WTC11 (cell line): ENCODE results near the gene MED12L. TPM values are rescaled to one million over a fixed set of nuclear protein-coding genes. Genes with fewer than 3 reads are reported as not detected.

Experiments used
- ATAC-seq: fragments of 200-7000 bp; cut with Tn5 transposase; 2 replicates; pipeline ENCODE4 v1.10.0; 2021; ENCODE audit warnings: mild to moderate bottlenecking, moderate library complexity
- CTCF ChIA-PET: fragments of 300-600 bp; sonication (Branson Sonifier 250); formaldehyde crosslinking; loops from one replicate; lab custom pipeline; 2021; ENCODE audit warnings: antibody characterized with exemption; lab: Charles Lee
- POLR2A ChIA-PET: fragments of 350-600 bp; sonication (Branson Sonifier 250); formaldehyde crosslinking; loops from one replicate; lab custom pipeline; 2021; ENCODE audit warnings: antibody characterized with exemption; lab: Charles Lee
- DNase-seq: peaks from one replicate; pipeline ENCODE4 v3.0.0; 2021; ENCODE audit warnings: low spot score
- H3K27ac Mint-ChIP-seq: 2 replicates; pipeline ENCODE4 v1.8.0; 2021; ENCODE audit warnings: mixed read lengths
- H3K27me3 Mint-ChIP-seq: 2 replicates; pipeline ENCODE4 v1.8.0; 2021; ENCODE audit warnings: low read depth, mild to moderate bottlenecking, moderate library complexity, mixed read lengths
- H3K36me3 Mint-ChIP-seq: 2 replicates; pipeline ENCODE4 v1.8.0; 2021; ENCODE audit warnings: mixed read lengths
- H3K4me1 Mint-ChIP-seq: 2 replicates; pipeline ENCODE4 v1.8.0; 2022; ENCODE audit warnings: mixed read lengths
- H3K4me3 Mint-ChIP-seq: 2 replicates; pipeline ENCODE4 v1.8.0; 2021; ENCODE audit warnings: mild to moderate bottlenecking, moderate library complexity, mixed read lengths
- H3K9me3 Mint-ChIP-seq: 2 replicates; pipeline ENCODE4 v1.8.0; 2021; ENCODE audit warnings: mixed read lengths
- CREM ChIP-seq: sonication (generic); formaldehyde crosslinking; IDR thresholded peaks from 2 replicates; pipeline ENCODE4 v1.8.1; 2022; ENCODE audit warnings: mild to moderate bottlenecking, missing genetic modification reagents, moderate library complexity
- GABPB1 ChIP-seq: sonication (generic); formaldehyde crosslinking; IDR thresholded peaks from 2 replicates; pipeline ENCODE4 v1.8.1; 2023; ENCODE audit warnings: mild to moderate bottlenecking, missing genetic modification reagents
- JAZF1 ChIP-seq: fragments of 250-450 bp; sonication (Bioruptor Pico); IDR thresholded peaks from 2 replicates; pipeline ENCODE4 v1.9.0; 2021; ENCODE audit warnings: moderate library complexity, mild to moderate bottlenecking, inconsistent platforms
- KAT7 ChIP-seq: sonication (generic); formaldehyde crosslinking; IDR thresholded peaks from 2 replicates; pipeline ENCODE4 v1.8.1; 2023; ENCODE audit warnings: missing genetic modification reagents, mild to moderate bottlenecking, borderline replicate concordance
- NFE2L1 ChIP-seq: sonication (generic); formaldehyde crosslinking; IDR thresholded peaks from 2 replicates; pipeline ENCODE4 v1.8.1; 2023; ENCODE audit warnings: missing genetic modification reagents
- NR2C2 ChIP-seq: sonication (generic); formaldehyde crosslinking; IDR thresholded peaks from 2 replicates; pipeline ENCODE4 v1.8.0; 2022; ENCODE audit warnings: mild to moderate bottlenecking, missing genetic modification reagents
- NR3C1 ChIP-seq: sonication (generic); formaldehyde crosslinking; conservative IDR thresholded peaks from 2 replicates; pipeline ENCODE4 v1.8.1; 2023; ENCODE audit warnings: low read depth, mild to moderate bottlenecking, missing genetic modification reagents
- total RNA-seq: library from RNA; stranded (reverse); gene quantifications from 3 replicates; pipeline ENCODE4 v1.2.3, GENCODE V29; 2021
- TF ChIP-seq, protein P1 (sequence below): sonication (generic); formaldehyde crosslinking; IDR thresholded peaks from 2 replicates; pipeline ENCODE4 v1.8.0; 2023; ENCODE audit warnings: missing genetic modification reagents, mild to moderate bottlenecking, borderline replicate concordance
- TF ChIP-seq, protein P2 (sequence below): fragments of 250-450 bp; sonication (Bioruptor Pico); IDR thresholded peaks from 2 replicates; pipeline ENCODE4 v1.8.0; 2021; ENCODE audit warnings: mild to moderate bottlenecking
- TF ChIP-seq, protein P3 (sequence below): fragments of 200-600 bp; IDR thresholded peaks from 2 replicates; pipeline ENCODE4 v1.8.0; 2022; ENCODE audit warnings: antibody characterized with exemption
- TF ChIP-seq, protein P4 (sequence below): sonication (generic); formaldehyde crosslinking; IDR thresholded peaks from 2 replicates; pipeline ENCODE4 v1.8.1; 2023; ENCODE audit warnings: mild to moderate bottlenecking, missing genetic modification reagents
- TF ChIP-seq, protein P5 (sequence below): sonication (generic); formaldehyde crosslinking; IDR thresholded peaks from 2 replicates; pipeline ENCODE4 v1.8.0; 2022; ENCODE audit warnings: mild to moderate bottlenecking, missing genetic modification reagents
- TF ChIP-seq, protein P6 (sequence below): sonication (generic); formaldehyde crosslinking; IDR thresholded peaks from 2 replicates; pipeline ENCODE4 v1.8.0; 2023; ENCODE audit warnings: missing genetic modification reagents
- TF ChIP-seq, protein P7 (sequence below): sonication (generic); formaldehyde crosslinking; IDR thresholded peaks from 2 replicates; pipeline ENCODE4 v1.8.1; 2022; ENCODE audit warnings: mild to moderate bottlenecking, moderate library complexity, missing genetic modification reagents

The MED12L gene
- total RNA-seq, 1 experiment from 2014 or later, result 27.4 TPM

DNA sequence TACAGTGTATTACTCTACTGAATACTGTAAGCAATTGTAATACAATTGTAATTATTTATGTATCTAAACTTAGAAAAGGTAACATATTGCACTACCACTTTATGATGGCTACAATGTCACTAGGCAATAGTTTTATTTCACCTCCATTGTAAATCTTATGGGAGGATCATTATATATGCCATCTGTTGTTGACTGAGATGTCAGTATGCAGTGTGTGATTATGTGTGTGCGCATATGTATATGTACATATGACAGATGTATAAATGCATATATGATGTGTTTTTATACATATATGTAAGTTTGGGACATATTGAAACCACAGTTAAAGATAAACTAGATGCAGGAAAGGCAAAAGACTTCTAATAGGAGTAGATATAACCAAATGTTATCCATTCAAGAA lies 366.9 kb downstream of the MED12L start (continued):
- TF ChIP-seq, protein P1, sequence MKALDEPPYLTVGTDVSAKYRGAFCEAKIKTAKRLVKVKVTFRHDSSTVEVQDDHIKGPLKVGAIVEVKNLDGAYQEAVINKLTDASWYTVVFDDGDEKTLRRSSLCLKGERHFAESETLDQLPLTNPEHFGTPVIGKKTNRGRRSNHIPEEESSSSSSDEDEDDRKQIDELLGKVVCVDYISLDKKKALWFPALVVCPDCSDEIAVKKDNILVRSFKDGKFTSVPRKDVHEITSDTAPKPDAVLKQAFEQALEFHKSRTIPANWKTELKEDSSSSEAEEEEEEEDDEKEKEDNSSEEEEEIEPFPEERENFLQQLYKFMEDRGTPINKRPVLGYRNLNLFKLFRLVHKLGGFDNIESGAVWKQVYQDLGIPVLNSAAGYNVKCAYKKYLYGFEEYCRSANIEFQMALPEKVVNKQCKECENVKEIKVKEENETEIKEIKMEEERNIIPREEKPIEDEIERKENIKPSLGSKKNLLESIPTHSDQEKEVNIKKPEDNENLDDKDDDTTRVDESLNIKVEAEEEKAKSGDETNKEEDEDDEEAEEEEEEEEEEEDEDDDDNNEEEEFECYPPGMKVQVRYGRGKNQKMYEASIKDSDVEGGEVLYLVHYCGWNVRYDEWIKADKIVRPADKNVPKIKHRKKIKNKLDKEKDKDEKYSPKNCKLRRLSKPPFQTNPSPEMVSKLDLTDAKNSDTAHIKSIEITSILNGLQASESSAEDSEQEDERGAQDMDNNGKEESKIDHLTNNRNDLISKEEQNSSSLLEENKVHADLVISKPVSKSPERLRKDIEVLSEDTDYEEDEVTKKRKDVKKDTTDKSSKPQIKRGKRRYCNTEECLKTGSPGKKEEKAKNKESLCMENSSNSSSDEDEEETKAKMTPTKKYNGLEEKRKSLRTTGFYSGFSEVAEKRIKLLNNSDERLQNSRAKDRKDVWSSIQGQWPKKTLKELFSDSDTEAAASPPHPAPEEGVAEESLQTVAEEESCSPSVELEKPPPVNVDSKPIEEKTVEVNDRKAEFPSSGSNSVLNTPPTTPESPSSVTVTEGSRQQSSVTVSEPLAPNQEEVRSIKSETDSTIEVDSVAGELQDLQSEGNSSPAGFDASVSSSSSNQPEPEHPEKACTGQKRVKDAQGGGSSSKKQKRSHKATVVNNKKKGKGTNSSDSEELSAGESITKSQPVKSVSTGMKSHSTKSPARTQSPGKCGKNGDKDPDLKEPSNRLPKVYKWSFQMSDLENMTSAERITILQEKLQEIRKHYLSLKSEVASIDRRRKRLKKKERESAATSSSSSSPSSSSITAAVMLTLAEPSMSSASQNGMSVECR (CRISPR knock-in tag), result no peak
- no peak for TF ChIP-seq NR3C1 (CRISPR knock-in tag)
- TF ChIP-seq GABPB1 (CRISPR knock-in tag), result no peak
- TF ChIP-seq KAT7 (CRISPR knock-in tag), result no peak
- TF ChIP-seq, all 79 proteins: peak for 0

DNA sequence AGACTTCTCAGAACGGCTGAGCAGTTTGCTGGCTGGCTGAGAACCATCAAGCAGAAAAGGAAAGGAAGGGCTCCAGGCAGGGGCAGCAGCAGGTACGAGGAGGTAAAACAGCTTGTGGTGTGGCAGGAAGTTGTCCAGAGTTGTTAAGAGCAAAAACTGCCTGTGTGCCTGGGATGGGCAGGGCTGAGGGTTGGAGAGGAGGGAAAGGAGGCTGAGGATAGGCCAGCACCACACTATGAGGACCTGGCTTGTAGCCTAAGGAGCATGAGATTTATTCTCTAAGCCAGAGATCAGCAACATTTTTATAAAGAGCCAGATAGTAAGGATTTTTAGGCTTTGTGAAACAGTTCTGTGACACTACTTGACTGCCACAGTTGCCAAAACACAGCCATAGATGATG lies 367.4 kb downstream of the MED12L start:
- H3K9me3 Mint-ChIP-seq, result no peaks in the 10 kb centered on the region
- no peaks in the 10 kb centered on the region for H3K27me3 Mint-ChIP-seq
- no peaks in the 10 kb centered on the region for H3K36me3 Mint-ChIP-seq
- ATAC-seq, result peak; percentile 80
- H3K4me1 Mint-ChIP-seq, result peaks cover 10% of the 10 kb centered on the region
- ChIA-PET CTCF (no interaction called here), POLR2A (no interaction called here)
- no peak for DNase-seq
- no peak overlapping the region for H3K4me3 Mint-ChIP-seq
- TF ChIP-seq, protein P2, sequence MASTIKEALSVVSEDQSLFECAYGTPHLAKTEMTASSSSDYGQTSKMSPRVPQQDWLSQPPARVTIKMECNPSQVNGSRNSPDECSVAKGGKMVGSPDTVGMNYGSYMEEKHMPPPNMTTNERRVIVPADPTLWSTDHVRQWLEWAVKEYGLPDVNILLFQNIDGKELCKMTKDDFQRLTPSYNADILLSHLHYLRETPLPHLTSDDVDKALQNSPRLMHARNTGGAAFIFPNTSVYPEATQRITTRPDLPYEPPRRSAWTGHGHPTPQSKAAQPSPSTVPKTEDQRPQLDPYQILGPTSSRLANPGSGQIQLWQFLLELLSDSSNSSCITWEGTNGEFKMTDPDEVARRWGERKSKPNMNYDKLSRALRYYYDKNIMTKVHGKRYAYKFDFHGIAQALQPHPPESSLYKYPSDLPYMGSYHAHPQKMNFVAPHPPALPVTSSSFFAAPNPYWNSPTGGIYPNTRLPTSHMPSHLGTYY, result no peak
- TF ChIP-seq, protein P3, sequence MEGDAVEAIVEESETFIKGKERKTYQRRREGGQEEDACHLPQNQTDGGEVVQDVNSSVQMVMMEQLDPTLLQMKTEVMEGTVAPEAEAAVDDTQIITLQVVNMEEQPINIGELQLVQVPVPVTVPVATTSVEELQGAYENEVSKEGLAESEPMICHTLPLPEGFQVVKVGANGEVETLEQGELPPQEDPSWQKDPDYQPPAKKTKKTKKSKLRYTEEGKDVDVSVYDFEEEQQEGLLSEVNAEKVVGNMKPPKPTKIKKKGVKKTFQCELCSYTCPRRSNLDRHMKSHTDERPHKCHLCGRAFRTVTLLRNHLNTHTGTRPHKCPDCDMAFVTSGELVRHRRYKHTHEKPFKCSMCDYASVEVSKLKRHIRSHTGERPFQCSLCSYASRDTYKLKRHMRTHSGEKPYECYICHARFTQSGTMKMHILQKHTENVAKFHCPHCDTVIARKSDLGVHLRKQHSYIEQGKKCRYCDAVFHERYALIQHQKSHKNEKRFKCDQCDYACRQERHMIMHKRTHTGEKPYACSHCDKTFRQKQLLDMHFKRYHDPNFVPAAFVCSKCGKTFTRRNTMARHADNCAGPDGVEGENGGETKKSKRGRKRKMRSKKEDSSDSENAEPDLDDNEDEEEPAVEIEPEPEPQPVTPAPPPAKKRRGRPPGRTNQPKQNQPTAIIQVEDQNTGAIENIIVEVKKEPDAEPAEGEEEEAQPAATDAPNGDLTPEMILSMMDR, result no peak
- TF ChIP-seq NR2C2 (CRISPR knock-in tag) (no peak), JAZF1 (CRISPR knock-in tag) (no peak), NFE2L1 (CRISPR knock-in tag) (no peak), CREM (CRISPR knock-in tag) (no peak)
- TF ChIP-seq, protein P4, sequence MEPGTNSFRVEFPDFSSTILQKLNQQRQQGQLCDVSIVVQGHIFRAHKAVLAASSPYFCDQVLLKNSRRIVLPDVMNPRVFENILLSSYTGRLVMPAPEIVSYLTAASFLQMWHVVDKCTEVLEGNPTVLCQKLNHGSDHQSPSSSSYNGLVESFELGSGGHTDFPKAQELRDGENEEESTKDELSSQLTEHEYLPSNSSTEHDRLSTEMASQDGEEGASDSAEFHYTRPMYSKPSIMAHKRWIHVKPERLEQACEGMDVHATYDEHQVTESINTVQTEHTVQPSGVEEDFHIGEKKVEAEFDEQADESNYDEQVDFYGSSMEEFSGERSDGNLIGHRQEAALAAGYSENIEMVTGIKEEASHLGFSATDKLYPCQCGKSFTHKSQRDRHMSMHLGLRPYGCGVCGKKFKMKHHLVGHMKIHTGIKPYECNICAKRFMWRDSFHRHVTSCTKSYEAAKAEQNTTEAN (CRISPR knock-in tag), result no peak
- TF ChIP-seq, protein P5, sequence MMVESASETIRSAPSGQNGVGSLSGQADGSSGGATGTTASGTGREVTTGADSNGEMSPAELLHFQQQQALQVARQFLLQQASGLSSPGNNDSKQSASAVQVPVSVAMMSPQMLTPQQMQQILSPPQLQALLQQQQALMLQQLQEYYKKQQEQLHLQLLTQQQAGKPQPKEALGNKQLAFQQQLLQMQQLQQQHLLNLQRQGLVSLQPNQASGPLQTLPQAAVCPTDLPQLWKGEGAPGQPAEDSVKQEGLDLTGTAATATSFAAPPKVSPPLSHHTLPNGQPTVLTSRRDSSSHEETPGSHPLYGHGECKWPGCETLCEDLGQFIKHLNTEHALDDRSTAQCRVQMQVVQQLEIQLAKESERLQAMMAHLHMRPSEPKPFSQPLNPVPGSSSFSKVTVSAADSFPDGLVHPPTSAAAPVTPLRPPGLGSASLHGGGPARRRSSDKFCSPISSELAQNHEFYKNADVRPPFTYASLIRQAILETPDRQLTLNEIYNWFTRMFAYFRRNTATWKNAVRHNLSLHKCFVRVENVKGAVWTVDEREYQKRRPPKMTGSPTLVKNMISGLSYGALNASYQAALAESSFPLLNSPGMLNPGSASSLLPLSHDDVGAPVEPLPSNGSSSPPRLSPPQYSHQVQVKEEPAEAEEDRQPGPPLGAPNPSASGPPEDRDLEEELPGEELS, result no peak
- TF ChIP-seq, protein P6, sequence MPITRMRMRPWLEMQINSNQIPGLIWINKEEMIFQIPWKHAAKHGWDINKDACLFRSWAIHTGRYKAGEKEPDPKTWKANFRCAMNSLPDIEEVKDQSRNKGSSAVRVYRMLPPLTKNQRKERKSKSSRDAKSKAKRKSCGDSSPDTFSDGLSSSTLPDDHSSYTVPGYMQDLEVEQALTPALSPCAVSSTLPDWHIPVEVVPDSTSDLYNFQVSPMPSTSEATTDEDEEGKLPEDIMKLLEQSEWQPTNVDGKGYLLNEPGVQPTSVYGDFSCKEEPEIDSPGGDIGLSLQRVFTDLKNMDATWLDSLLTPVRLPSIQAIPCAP (CRISPR knock-in tag), result no peak
- TF ChIP-seq, protein P7, sequence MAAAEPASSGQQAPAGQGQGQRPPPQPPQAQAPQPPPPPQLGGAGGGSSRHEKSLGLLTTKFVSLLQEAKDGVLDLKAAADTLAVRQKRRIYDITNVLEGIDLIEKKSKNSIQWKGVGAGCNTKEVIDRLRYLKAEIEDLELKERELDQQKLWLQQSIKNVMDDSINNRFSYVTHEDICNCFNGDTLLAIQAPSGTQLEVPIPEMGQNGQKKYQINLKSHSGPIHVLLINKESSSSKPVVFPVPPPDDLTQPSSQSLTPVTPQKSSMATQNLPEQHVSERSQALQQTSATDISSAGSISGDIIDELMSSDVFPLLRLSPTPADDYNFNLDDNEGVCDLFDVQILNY (CRISPR knock-in tag), result no peak
- no peak overlapping the region; the same call in 1 of the 2 replicates for H3K27ac Mint-ChIP-seq
